Caki2 (cell line): ENCODE data around the gene SMAD2. TPM values are rescaled to one million over a fixed set of nuclear protein-coding genes. Genes with fewer than 3 reads are reported as not detected.
"Not testable (repeated sequence)": the region's sequence is repeated elsewhere in the genome, so short reads cannot be mapped to it uniquely, and the experiment has no call there.

ENCODE experiments used
- DNase-seq: peaks from one replicate; pipeline ENCODE4 v3.0.0-alpha.2; 2015; ENCODE audit warnings: low read depth
- in situ Hi-C: cut with HindIII; loops from 2 replicates; pipeline ENCODE4 v1.10.0; 2016; ENCODE audit warnings: low sequenced_read_pairs, low pct_unique_long_range_greater_than_20kb, mixed read lengths
- total RNA-seq: library from RNA; depleted of rRNA; stranded (reverse); fragments of >200 nt; shearing (Covaris generic); gene quantifications from 2 replicates; pipeline ENCODE4 v1.2.3, GENCODE V29; 2014; ENCODE audit warnings: low replicate concordance

The SMAD2 gene
- total RNA-seq, 1 experiment from 2014 or later, result 48.9 TPM

- in situ Hi-C loops, result no loop called here
- no peak for DNase-seq
These were observed 151.1 kb downstream of the SMAD2 start for GRCh38 chr18:47779381-47779780.

GRCh38 chr18:47777626-47778025 lies 152.8 kb downstream of the SMAD2 start:
- no peak for DNase-seq
- in situ Hi-C loops, result no loop called here

- DNase-seq, result no peak
- in situ Hi-C loops, result no loop called here
These were observed 154.5 kb downstream of the SMAD2 start for GRCh38 chr18:47775961-47776360.

GRCh38 chr18:47773931-47774330 lies 156.5 kb downstream of the SMAD2 start:
- in situ Hi-C loops, result no loop called here

GRCh38 chr18:47772374-47773248 lies 157.8 kb downstream of the SMAD2 start:
- in situ Hi-C loops, result no loop called here
- DNase-seq, result no peak

More at GRCh38 chr18:47773931-47774330, 156.5 kb downstream of the SMAD2 start:
- no peak for DNase-seq

- in situ Hi-C loops, result no loop called here
- no peak for DNase-seq
These were observed 158.5 kb downstream of the SMAD2 start for GRCh38 chr18:47771922-47772321.

- in situ Hi-C loops, result no loop called here
- DNase-seq, result no peak
These were observed 162.8 kb downstream of the SMAD2 start for GRCh38 chr18:47767699-47768098.

GRCh38 chr18:47767198-47767597 lies 163.3 kb downstream of the SMAD2 start:
- DNase-seq, in situ Hi-C loops: not testable (repeated sequence)
